H9 (cell line): ENCODE measurements around the gene DSE. TPM values are rescaled to one million over a fixed set of nuclear protein-coding genes. Genes with fewer than 3 reads are reported as not detected.

Experiments used
- DNase-seq: peaks from one replicate; pipeline ENCODE4 v3.0.0-alpha.2; 2017
- H2AFZ ChIP-seq: one replicate; pipeline ENCODE4 v1.6.1; 2013; ENCODE audit warnings: mild to moderate bottlenecking, low read length, control low read depth, moderate library complexity
- H2AK5ac ChIP-seq: 2 replicates; pipeline ENCODE4 v1.6.1; 2013; ENCODE audit warnings: low read length, control low read depth, mixed read lengths; ENCODE audit not compliant: insufficient read length
- H2BK120ac ChIP-seq: one replicate; pipeline ENCODE4 v1.6.1; 2013; ENCODE audit warnings: low read depth, mild to moderate bottlenecking, low read length, control low read depth, inconsistent platforms; ENCODE audit not compliant: poor library complexity, severe bottlenecking
- H2BK12ac ChIP-seq: 2 replicates; pipeline ENCODE4 v1.6.1; 2013; ENCODE audit warnings: low read length, control low read depth, mixed read lengths, low read depth; ENCODE audit not compliant: insufficient read length
- H2BK15ac ChIP-seq: 2 replicates; pipeline ENCODE4 v1.6.1; 2013; ENCODE audit warnings: low read depth, low read length, control low read depth
- H2BK20ac ChIP-seq: one replicate; pipeline ENCODE4 v1.6.1; 2013; ENCODE audit warnings: low read depth, mild to moderate bottlenecking, low read length, control low read depth, inconsistent platforms; ENCODE audit not compliant: poor library complexity, severe bottlenecking
- H2BK5ac ChIP-seq: 2 replicates; pipeline ENCODE4 v1.6.1; 2013; ENCODE audit warnings: low read length, control low read depth, mixed read lengths; ENCODE audit not compliant: insufficient read length
- H3K14ac ChIP-seq: 2 replicates; pipeline ENCODE4 v1.6.1; 2013; ENCODE audit warnings: low read length, control low read depth; ENCODE audit not compliant: insufficient read depth
- H3K18ac ChIP-seq: 2 replicates; pipeline ENCODE4 v1.6.1; 2013; ENCODE audit warnings: low read depth, mild to moderate bottlenecking, mixed read lengths, low read length, control low read depth; ENCODE audit not compliant: insufficient read length
- H3K23ac ChIP-seq: 2 replicates; pipeline ENCODE4 v1.6.1; 2013; ENCODE audit warnings: low read length, control low read depth, mixed read lengths, low read depth; ENCODE audit not compliant: insufficient read length
- H3K23me2 ChIP-seq: 2 replicates; pipeline ENCODE4 v1.6.1; 2013; ENCODE audit warnings: low read depth, mild to moderate bottlenecking, mixed read lengths, low read length, control low read depth; ENCODE audit not compliant: insufficient read length, poor library complexity, severe bottlenecking
- H3K27ac ChIP-seq: 2 replicates; pipeline ENCODE4 v1.5.1; 2013; ENCODE audit warnings: low read length, control low read depth, mixed read lengths, low read depth; ENCODE audit not compliant: insufficient read length
- H3K27me3 ChIP-seq: 2 replicates; pipeline ENCODE4 v1.6.1; 2013; ENCODE audit warnings: low read length, control low read depth, inconsistent platforms; ENCODE audit not compliant: insufficient read depth
- H3K4ac ChIP-seq: 2 replicates; pipeline ENCODE4 v1.6.1; 2013; ENCODE audit warnings: low read depth, mild to moderate bottlenecking, control low read depth, inconsistent platforms, low read length, moderate library complexity
- H3K4me1 ChIP-seq: 2 replicates; pipeline ENCODE4 v1.6.1; 2013; ENCODE audit warnings: low read length, control low read depth, inconsistent platforms; ENCODE audit not compliant: insufficient read depth
- H3K4me2 ChIP-seq: 2 replicates; pipeline ENCODE4 v1.6.1; 2013; ENCODE audit warnings: low read length, control low read depth, mixed read lengths; ENCODE audit not compliant: insufficient read length, insufficient read depth
- H3K56ac ChIP-seq: 2 replicates; pipeline ENCODE4 v1.6.1; 2013; ENCODE audit warnings: low read depth, mild to moderate bottlenecking, mixed read lengths, low read length, control low read depth; ENCODE audit not compliant: insufficient read length
- H3K79me1 ChIP-seq: 2 replicates; pipeline ENCODE4 v1.6.1; 2013; ENCODE audit warnings: low read depth, mild to moderate bottlenecking, moderate library complexity, low read length, control low read depth, inconsistent platforms; ENCODE audit not compliant: insufficient read depth, poor library complexity, severe bottlenecking
- H3K79me2 ChIP-seq: 2 replicates; pipeline ENCODE4 v1.6.1; 2013; ENCODE audit warnings: low read length, control low read depth, inconsistent platforms; ENCODE audit not compliant: insufficient read depth
- H3K9ac ChIP-seq: 2 replicates; pipeline ENCODE4 v1.6.1; 2013; ENCODE audit warnings: low read length, control low read depth, mixed read lengths; ENCODE audit not compliant: insufficient read length; ENCODE audit errors: extremely low read depth
- H3K9me3 ChIP-seq: one replicate; pipeline ENCODE4 v1.6.1; 2013; ENCODE audit warnings: low read depth, low read length, inconsistent platforms; ENCODE audit not compliant: control insufficient read depth
- H3T11ph ChIP-seq: one replicate; pipeline ENCODE4 v1.6.1; 2013; ENCODE audit warnings: mild to moderate bottlenecking, low read length, control low read depth, inconsistent platforms
- H4K20me1 ChIP-seq: one replicate; pipeline ENCODE4 v1.6.1; 2013; ENCODE audit not compliant: control insufficient read depth, insufficient read length, insufficient read depth
- H4K5ac ChIP-seq: 2 replicates; pipeline ENCODE4 v1.6.1; 2013; ENCODE audit warnings: low read depth, mild to moderate bottlenecking, mixed read lengths, low read length, control low read depth; ENCODE audit not compliant: insufficient read length
- H4K8ac ChIP-seq: replicated peaks from 2 replicates; pipeline ENCODE4 v1.6.1; 2013; ENCODE audit warnings: low read length, control low read depth, mixed read lengths, low read depth; ENCODE audit not compliant: insufficient read length
- H4K91ac ChIP-seq: 2 replicates; pipeline ENCODE4 v1.6.1; 2013; ENCODE audit warnings: low read depth, mild to moderate bottlenecking, moderate library complexity, mixed read lengths, low read length, control low read depth; ENCODE audit not compliant: insufficient read length
- H3K27ac Mint-ChIP-seq, 3 experiments: 2 replicates in 2 of 3; 3 replicates in 1 of 3; pipeline ENCODE4 v1.8.0; 2020 to 2021; ENCODE audit warnings: mixed read lengths in 3 of 3, mild to moderate bottlenecking in 1 of 3, moderate library complexity in 1 of 3
- H3K27me3 Mint-ChIP-seq: 2 replicates; pipeline ENCODE4 v1.8.0; 2021; ENCODE audit warnings: low read depth, mild to moderate bottlenecking, moderate library complexity, mixed read lengths
- H3K36me3 Mint-ChIP-seq, 3 experiments: 2 replicates in 2 of 3; 3 replicates in 1 of 3; pipeline ENCODE4 v1.8.0; 2020 to 2021; ENCODE audit warnings: low read depth in 3 of 3, mixed read lengths in 3 of 3; ENCODE audit not compliant: insufficient read depth in 1 of 3
- H3K4me1 Mint-ChIP-seq, 2 experiments: 2 replicates each; pipeline ENCODE4 v1.8.0; 2020; ENCODE audit warnings: mixed read lengths in 2 of 2
- H3K4me3 Mint-ChIP-seq, 2 experiments: 2 replicates in 1 of 2; 3 replicates in 1 of 2; pipeline ENCODE4 v1.8.0; 2020 to 2021; ENCODE audit warnings: mild to moderate bottlenecking in 2 of 2, mixed read lengths in 2 of 2, moderate library complexity in 1 of 2
- H3K9me3 Mint-ChIP-seq, 2 experiments: 2 replicates in 1 of 2; 3 replicates in 1 of 2; pipeline ENCODE4 v1.8.0; 2020; ENCODE audit warnings: mild to moderate bottlenecking in 2 of 2, mixed read lengths in 2 of 2, moderate library complexity in 1 of 2
- CTCF ChIP-seq: fragments of 200-600 bp; sonication (generic); conservative IDR thresholded peaks from 3 replicates; pipeline ENCODE4 v1.8.0; 2021; ENCODE audit warnings: antibody characterized with exemption, mild to moderate bottlenecking
- WGBS: extraction: QIAGEN DNeasy Blood & Tissue Kit; methylation state at CpG from one replicate; pipeline ENCODE4 v1.1.7; 2013; ENCODE audit warnings: missing lambda C conversion rate, low lambda C conversion rate, mixed read lengths; ENCODE audit not compliant: insufficient read length; ENCODE audit errors: extremely low coverage; 5-methylcytosine and 5-hydroxymethylcytosine counted together
- total RNA-seq: library from RNA; stranded (reverse); gene quantifications from 2 replicates; pipeline ENCODE4 v1.2.1, GENCODE V29; 2021

Gene DSE
- total RNA-seq, 1 experiment from 2014 or later, result 45.6 TPM

GRCh38 chr6:116465246-116465645 is 94.5 kb downstream of the DSE start:
- Histone ChIP-seq H2BK5ac (no peak overlapping the region), H3K4ac (no peak overlapping the region), H3K23me2 (peaks cover 6% of the 10 kb centered on the region), H3K4me2 (no peak overlapping the region), H3K18ac (no peak overlapping the region), H2AFZ (no peak overlapping the region), H3K56ac (no peak overlapping the region), H3K9ac (no peak overlapping the region), H3K79me2 (no peaks in the 10 kb centered on the region), H2AK5ac (no peak overlapping the region), H2BK12ac (no peak overlapping the region), H3K9me3 (no peaks in the 10 kb centered on the region), H2BK15ac (no peak overlapping the region), H4K8ac (no peak overlapping the region), H4K91ac (no peak overlapping the region), H3K79me1 (no peaks in the 10 kb centered on the region), H3T11ph (no peak overlapping the region), H2BK20ac (no peak overlapping the region), H3K14ac (no peak overlapping the region), H3K27me3 (peaks cover 7% of the 10 kb centered on the region; the same call in 1 of the 2 replicates), H2BK120ac (no peak overlapping the region), H4K5ac (no peak overlapping the region), H3K4me1 (peaks cover 2% of the 10 kb centered on the region; the same call in 1 of the 2 replicates), H4K20me1 (no peaks in the 10 kb centered on the region), H3K23ac (no peak overlapping the region), H3K27ac (no peak overlapping the region)
- Mint-ChIP-seq H3K36me3 (no peaks in the 10 kb centered on the region), H3K4me1 (peaks cover 16 to 27% of the 10 kb centered on the region in 2 experiments), H3K27me3 (peaks cover 36% of the 10 kb centered on the region), H3K27ac (peak overlapping the region in 1 of 3 experiments; percentile 60; a peak in 1 of 7 replicates), H3K9me3 (no peaks in the 10 kb centered on the region), H3K4me3 (no peak overlapping the region)
- WGBS, result no CpG with 5 or more reads among the region's 5 CpGs
- DNase-seq, result no peak
- TF ChIP-seq CTCF, result no peak
